Measurements from ENCODE around the gene INTS6L.

Gene INTS6L

GRCh38 chrX:135547767-135548166, 27.3 kb downstream of the INTS6L start:
- no peak for DNase-seq (ENCODE audit: low spot score)
- H3K27me3 ChIP-seq (ENCODE audit: control insufficient read depth in 3 of 3, insufficient read depth in 3 of 3, low read depth in 1 of 3, low read length in 3 of 3): no peaks in the 10 kb centered on the region
- peaks cover 0 to 37% of the 10 kb centered on the region in 2 donors for H3K36me3 ChIP-seq (replicated peaks in 1 of 2; ENCODE audit: control insufficient read depth in 2 of 2, insufficient read depth in 2 of 2, low read length in 2 of 2)
- H3K9me3 ChIP-seq (replicated peaks in 1 of 2; ENCODE audit: control insufficient read depth in 2 of 2, insufficient read depth in 1 of 2, low read depth in 1 of 2, low read length in 2 of 2): no peaks in the 10 kb centered on the region
- H4K91ac ChIP-seq (ENCODE audit: low read depth, low read length, poor library complexity): no peak overlapping the region
- H3K4me1 ChIP-seq (ENCODE audit: control insufficient read depth in 2 of 2, insufficient read depth in 1 of 2, low read depth in 1 of 2, low read length in 2 of 2): no peaks in the 10 kb centered on the region
- H2BK5ac ChIP-seq (ENCODE audit: low read length): no peak overlapping the region
- no peak overlapping the region for H3K9ac ChIP-seq (ENCODE audit: low read depth, low read length, poor library complexity)
- H3K18ac ChIP-seq (ENCODE audit: low read length): no peak overlapping the region
- H3K4me2 ChIP-seq (ENCODE audit: insufficient read depth, low read length, poor library complexity, severe bottlenecking): no peak overlapping the region
- H2BK12ac ChIP-seq (ENCODE audit: low read length): no peak overlapping the region
- H2AFZ ChIP-seq (ENCODE audit: low read length): no peak overlapping the region
- H2BK15ac ChIP-seq (ENCODE audit: low read length): no peak overlapping the region
- no peak overlapping the region for H3K27ac ChIP-seq (replicated peaks; ENCODE audit: low read length)
- no peak overlapping the region for H3K23ac ChIP-seq (ENCODE audit: low read depth, low read length, poor library complexity)
- H4K8ac ChIP-seq (ENCODE audit: low read depth, low read length): no peak overlapping the region
- no peak overlapping the region for H3K4ac ChIP-seq (ENCODE audit: low read length)
- no peak overlapping the region for H3K14ac ChIP-seq (ENCODE audit: low read length)
- H2BK120ac ChIP-seq (ENCODE audit: low read depth, low read length): no peak overlapping the region
- H3K79me1 ChIP-seq (ENCODE audit: low read depth, low read length): no peaks in the 10 kb centered on the region
- no CpG with 5 or more reads among the region's 4 CpGs for WGBS, 2 donors (ENCODE audit: extremely low coverage in 2 of 2, insufficient read length in 2 of 2, insufficient replicate concordance in 1 of 2)
- H2AK5ac ChIP-seq (ENCODE audit: low read depth, low read length): no peak overlapping the region
- H3K4me3 ChIP-seq (ENCODE audit: low read length in 2 of 2): no peak overlapping the region

GRCh38 chrX:135549519-135549918, 29.1 kb downstream of the INTS6L start:
- Histone ChIP-seq H2BK12ac (ENCODE audit: low read length) (no peak overlapping the region), H3K27me3 (ENCODE audit: control insufficient read depth in 3 of 3, insufficient read depth in 3 of 3, low read depth in 1 of 3, low read length in 3 of 3) (no peaks in the 10 kb centered on the region), H3K23ac (ENCODE audit: low read depth, low read length, poor library complexity) (no peak overlapping the region), H3K9me3 (replicated peaks in 1 of 2; ENCODE audit: control insufficient read depth in 2 of 2, insufficient read depth in 1 of 2, low read depth in 1 of 2, low read length in 2 of 2) (no peaks in the 10 kb centered on the region), H3K14ac (ENCODE audit: low read length) (no peak overlapping the region), H4K8ac (ENCODE audit: low read depth, low read length) (no peak overlapping the region), H3K4me2 (ENCODE audit: insufficient read depth, low read length, poor library complexity, severe bottlenecking) (no peak overlapping the region), H3K27ac (replicated peaks; ENCODE audit: low read length) (no peak overlapping the region), H2AK5ac (ENCODE audit: low read depth, low read length) (no peak overlapping the region), H2AFZ (ENCODE audit: low read length) (no peak overlapping the region), H3K79me1 (ENCODE audit: low read depth, low read length) (no peaks in the 10 kb centered on the region), H2BK5ac (ENCODE audit: low read length) (no peak overlapping the region), H3K4me1 (ENCODE audit: control insufficient read depth in 2 of 2, insufficient read depth in 1 of 2, low read depth in 1 of 2, low read length in 2 of 2) (no peaks in the 10 kb centered on the region), H3K36me3 (replicated peaks in 1 of 2; ENCODE audit: control insufficient read depth in 2 of 2, insufficient read depth in 2 of 2, low read length in 2 of 2) (peaks cover 0 to 52% of the 10 kb centered on the region in 2 donors), H2BK120ac (ENCODE audit: low read depth, low read length) (no peak overlapping the region), H3K4ac (ENCODE audit: low read length) (no peak overlapping the region), H3K18ac (ENCODE audit: low read length) (no peak overlapping the region), H4K91ac (ENCODE audit: low read depth, low read length, poor library complexity) (no peak overlapping the region), H3K9ac (ENCODE audit: low read depth, low read length, poor library complexity) (no peak overlapping the region), H3K4me3 (ENCODE audit: low read length in 2 of 2) (no peak overlapping the region), H2BK15ac (ENCODE audit: low read length) (no peak overlapping the region)
- DNase-seq (ENCODE audit: low spot score): no peak
- no CpG with 5 or more reads among the region's 2 CpGs for WGBS, 2 donors (ENCODE audit: extremely low coverage in 2 of 2, insufficient read length in 2 of 2, insufficient replicate concordance in 1 of 2)

DNA sequence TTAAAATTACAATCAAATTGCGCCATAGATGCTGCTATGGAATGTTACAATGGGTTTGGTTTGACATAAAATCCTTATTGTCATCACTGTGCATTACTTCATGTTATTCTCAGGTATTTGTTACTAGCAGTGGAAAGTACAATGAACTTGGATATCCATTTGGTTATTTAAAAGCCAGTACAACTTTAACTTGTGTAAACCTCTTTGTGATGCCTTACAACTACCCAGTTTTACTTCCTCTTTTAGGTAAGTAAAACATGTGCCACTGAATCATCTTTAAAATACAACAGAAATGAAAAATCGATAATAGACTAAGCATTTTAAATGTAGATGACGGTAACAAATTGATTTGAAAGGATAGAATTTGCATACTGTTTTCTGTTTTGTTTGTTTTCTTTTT, 35.6 kb downstream of the INTS6L start:
- Histone ChIP-seq H2BK5ac (ENCODE audit: low read length) (no peak overlapping the region), H3K23ac (ENCODE audit: low read depth, low read length, poor library complexity) (no peak overlapping the region), H3K36me3 (replicated peaks in 1 of 2; ENCODE audit: control insufficient read depth in 2 of 2, insufficient read depth in 2 of 2, low read length in 2 of 2) (peaks cover 0 to 41% of the 10 kb centered on the region in 2 donors), H4K91ac (ENCODE audit: low read depth, low read length, poor library complexity) (no peak overlapping the region), H3K18ac (ENCODE audit: low read length) (no peak overlapping the region), H3K4ac (ENCODE audit: low read length) (no peak overlapping the region), H2BK120ac (ENCODE audit: low read depth, low read length) (no peak overlapping the region), H3K9me3 (replicated peaks in 1 of 2; ENCODE audit: control insufficient read depth in 2 of 2, insufficient read depth in 1 of 2, low read depth in 1 of 2, low read length in 2 of 2) (no peaks in the 10 kb centered on the region), H3K79me1 (ENCODE audit: low read depth, low read length) (no peaks in the 10 kb centered on the region), H3K9ac (ENCODE audit: low read depth, low read length, poor library complexity) (no peak overlapping the region), H3K4me3 (ENCODE audit: low read length in 2 of 2) (no peak overlapping the region), H3K4me1 (ENCODE audit: control insufficient read depth in 2 of 2, insufficient read depth in 1 of 2, low read depth in 1 of 2, low read length in 2 of 2) (no peaks in the 10 kb centered on the region), H2AFZ (ENCODE audit: low read length) (no peak overlapping the region), H2BK15ac (ENCODE audit: low read length) (no peak overlapping the region), H2BK12ac (ENCODE audit: low read length) (no peak overlapping the region), H4K8ac (ENCODE audit: low read depth, low read length) (no peak overlapping the region), H3K27ac (replicated peaks; ENCODE audit: low read length) (no peak overlapping the region), H3K27me3 (ENCODE audit: control insufficient read depth in 3 of 3, insufficient read depth in 3 of 3, low read depth in 1 of 3, low read length in 3 of 3) (no peaks in the 10 kb centered on the region), H3K4me2 (ENCODE audit: insufficient read depth, low read length, poor library complexity, severe bottlenecking) (no peak overlapping the region), H3K14ac (ENCODE audit: low read length) (no peak overlapping the region), H2AK5ac (ENCODE audit: low read depth, low read length) (no peak overlapping the region)
- no CpG with 5 or more reads among the region's 3 CpGs for WGBS, 2 donors (ENCODE audit: extremely low coverage in 2 of 2, insufficient read length in 2 of 2, insufficient replicate concordance in 1 of 2)
- DNase-seq (ENCODE audit: low spot score): no peak

DNA sequence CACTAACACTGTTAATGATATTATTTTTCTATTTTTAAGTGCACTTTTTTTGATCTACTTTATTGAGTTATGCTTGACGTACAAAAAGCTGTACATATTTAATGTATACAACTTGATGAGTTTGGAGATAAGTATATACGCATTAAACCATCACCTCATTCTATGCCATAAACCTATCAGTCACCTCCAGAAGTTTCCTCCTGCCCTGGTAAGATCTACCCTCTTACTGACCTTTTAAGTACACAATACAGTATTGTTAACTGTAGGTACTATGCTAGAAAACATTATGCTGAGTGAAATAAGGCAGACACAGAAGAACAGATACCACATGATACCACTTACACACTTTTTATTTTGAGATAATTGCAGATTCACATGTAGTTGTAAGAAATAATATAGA, 36.9 kb downstream of the INTS6L start:
- H2AFZ ChIP-seq (ENCODE audit: low read length): no peak overlapping the region
- H3K79me1 ChIP-seq (ENCODE audit: low read depth, low read length): no peaks in the 10 kb centered on the region
- H3K4ac ChIP-seq (ENCODE audit: low read length): no peak overlapping the region
- H3K4me2 ChIP-seq (ENCODE audit: insufficient read depth, low read length, poor library complexity, severe bottlenecking): no peak overlapping the region
- no peak for DNase-seq (ENCODE audit: low spot score)
- H3K23ac ChIP-seq (ENCODE audit: low read depth, low read length, poor library complexity): no peak overlapping the region
- no peak overlapping the region for H3K9ac ChIP-seq (ENCODE audit: low read depth, low read length, poor library complexity)
- peaks cover 0 to 32% of the 10 kb centered on the region in 2 donors for H3K36me3 ChIP-seq (replicated peaks in 1 of 2; ENCODE audit: control insufficient read depth in 2 of 2, insufficient read depth in 2 of 2, low read length in 2 of 2)
- no CpG with 5 or more reads among the region's 2 CpGs for WGBS, 2 donors (ENCODE audit: extremely low coverage in 2 of 2, insufficient read length in 2 of 2, insufficient replicate concordance in 1 of 2)
- no peak overlapping the region for H2AK5ac ChIP-seq (ENCODE audit: low read depth, low read length)
- no peak overlapping the region for H2BK12ac ChIP-seq (ENCODE audit: low read length)
- no peaks in the 10 kb centered on the region for H3K9me3 ChIP-seq (replicated peaks in 1 of 2; ENCODE audit: control insufficient read depth in 2 of 2, insufficient read depth in 1 of 2, low read depth in 1 of 2, low read length in 2 of 2)
- H3K4me3 ChIP-seq (ENCODE audit: low read length in 2 of 2): no peak overlapping the region
- no peak overlapping the region for H2BK120ac ChIP-seq (ENCODE audit: low read depth, low read length)
- no peak overlapping the region for H3K27ac ChIP-seq (replicated peaks; ENCODE audit: low read length)
- no peak overlapping the region for H4K8ac ChIP-seq (ENCODE audit: low read depth, low read length)
- H4K91ac ChIP-seq (ENCODE audit: low read depth, low read length, poor library complexity): no peak overlapping the region
- no peaks in the 10 kb centered on the region for H3K4me1 ChIP-seq (ENCODE audit: control insufficient read depth in 2 of 2, insufficient read depth in 1 of 2, low read depth in 1 of 2, low read length in 2 of 2)
- no peaks in the 10 kb centered on the region for H3K27me3 ChIP-seq (ENCODE audit: control insufficient read depth in 3 of 3, insufficient read depth in 3 of 3, low read depth in 1 of 3, low read length in 3 of 3)
- H2BK15ac ChIP-seq (ENCODE audit: low read length): no peak overlapping the region
- H2BK5ac ChIP-seq (ENCODE audit: low read length): no peak overlapping the region
- H3K18ac ChIP-seq (ENCODE audit: low read length): no peak overlapping the region
- no peak overlapping the region for H3K14ac ChIP-seq (ENCODE audit: low read length)
